Left forelimb (tissue), 1 donor: Measurements from ENCODE around the gene GGA2.

ENCODE experiments used
- DNase-seq: peaks from one replicate; pipeline ENCODE4 v3.0.0-alpha.2; 2018; ENCODE audit warnings: low spot score

The GGA2 gene

DNA sequence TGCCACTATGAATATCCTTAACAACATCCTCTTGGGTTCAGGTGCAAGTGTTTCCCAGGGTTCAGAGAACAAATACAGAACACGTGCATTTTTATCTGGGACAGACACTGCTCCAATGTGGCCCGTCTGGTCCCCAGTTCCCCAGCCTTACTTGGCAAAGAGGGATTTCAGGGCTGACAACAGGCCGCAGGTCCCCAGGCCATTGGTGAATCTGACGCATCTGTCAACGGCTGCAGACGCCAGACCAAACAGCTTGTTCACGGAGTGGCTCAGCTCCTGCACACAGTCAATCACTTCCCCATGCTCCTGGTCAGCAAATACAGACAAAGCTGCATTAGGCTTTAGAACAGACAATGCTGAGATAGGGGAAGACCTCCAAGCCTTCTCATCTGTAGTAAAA, 93.5 kb downstream of the GGA2 start:
- no peak for DNase-seq

- DNase-seq: no peak
Measured at GRCh38 chr16:23414731-23415130, 95.6 kb downstream of the GGA2 start.
